HuH-7 (cell line): Measurements from ENCODE around the gene ALX4.

Experiments used
- DNase-seq: peaks from one replicate; pipeline ENCODE4 v3.0.0; 2011; ENCODE audit warnings: low spot score

Gene ALX4

GRCh38 chr11:44335052-44335760, 25.3 kb upstream of the ALX4 start:
- no peak for DNase-seq

- DNase-seq = no peak
These were observed 24.5 kb upstream of the ALX4 start for GRCh38 chr11:44334356-44335004.

- DNase-seq = no peak
These were observed 23.6 kb upstream of the ALX4 start for GRCh38 chr11:44333271-44334218.

GRCh38 chr11:44332665-44333064, 22.7 kb upstream of the ALX4 start:
- DNase-seq = no peak

- DNase-seq = no peak
These were observed 19.7 kb upstream of the ALX4 start for GRCh38 chr11:44329472-44330230.

GRCh38 chr11:44328138-44328660, 18.3 kb upstream of the ALX4 start:
- DNase-seq = no peak

GRCh38 chr11:44327730-44328129, 17.8 kb upstream of the ALX4 start:
- no peak for DNase-seq

GRCh38 chr11:44326615-44327475, 16.9 kb upstream of the ALX4 start:
- DNase-seq = no peak

- no peak for DNase-seq
These were observed 15.8 kb upstream of the ALX4 start for GRCh38 chr11:44325698-44326097.

GRCh38 chr11:44324749-44325525, 15.0 kb upstream of the ALX4 start:
- no peak for DNase-seq

- DNase-seq = no peak
These were observed 14.3 kb upstream of the ALX4 start for GRCh38 chr11:44324222-44324621.

- DNase-seq = no peak
These were observed 12.3 kb upstream of the ALX4 start for GRCh38 chr11:44322243-44322642.

GRCh38 chr11:44321059-44321458, 11.1 kb upstream of the ALX4 start:
- no peak for DNase-seq

GRCh38 chr11:44320289-44320973, 10.5 kb upstream of the ALX4 start:
- no peak for DNase-seq

- DNase-seq = no peak
These were observed 9.8 kb upstream of the ALX4 start for GRCh38 chr11:44319552-44320288.

- DNase-seq = no peak
These were observed 9.2 kb upstream of the ALX4 start for GRCh38 chr11:44319170-44319551.

- no peak for DNase-seq
These were observed 8.4 kb upstream of the ALX4 start for GRCh38 chr11:44318369-44318768.

- no peak for DNase-seq
These were observed 6.8 kb upstream of the ALX4 start for GRCh38 chr11:44316659-44317240.
